Karpas-422 (cell line): ENCODE data around the gene B9D1. TPM values are rescaled to one million over a fixed set of nuclear protein-coding genes. Genes with fewer than 3 reads are reported as not detected.

Source experiments
- DNase-seq: peaks from one replicate; pipeline ENCODE4 v3.0.0-alpha.2; 2015
- H2AFZ ChIP-seq: fragments of 200-600 bp; sonication (generic); 2 replicates; pipeline ENCODE4 v1.6.1; 2014; ENCODE audit warnings: antibody characterized with exemption, low read length, mixed read lengths
- H3K27ac ChIP-seq: fragments of 200-600 bp; sonication (generic); 2 replicates; pipeline ENCODE4 v1.5.1; 2014; ENCODE audit warnings: mild to moderate bottlenecking, low read length, moderate library complexity
- H3K27me3 ChIP-seq: fragments of 200-600 bp; sonication (generic); 2 replicates; pipeline ENCODE4 v1.6.1; 2014; ENCODE audit warnings: low read length, mixed read lengths
- H3K36me3 ChIP-seq: fragments of 200-600 bp; sonication (generic); 2 replicates; pipeline ENCODE4 v1.6.1; 2014; ENCODE audit warnings: low read length, mixed read lengths; ENCODE audit not compliant: insufficient read depth
- H3K4me1 ChIP-seq: fragments of 200-600 bp; sonication (generic); 2 replicates; pipeline ENCODE4 v1.6.1; 2014; ENCODE audit warnings: mild to moderate bottlenecking, low read length, mixed read lengths
- H3K4me2 ChIP-seq: fragments of 200-600 bp; sonication (generic); 2 replicates; pipeline ENCODE4 v1.6.1; 2014; ENCODE audit warnings: low read length, low read depth, mild to moderate bottlenecking; ENCODE audit not compliant: poor library complexity, severe bottlenecking
- H3K4me3 ChIP-seq: fragments of 200-600 bp; sonication (generic); 2 replicates; pipeline ENCODE4 v1.5.1; 2014; ENCODE audit warnings: mild to moderate bottlenecking, antibody characterized with exemption, low read length, mixed read lengths
- H3K79me2 ChIP-seq: fragments of 200-600 bp; sonication (generic); 2 replicates; pipeline ENCODE4 v1.6.1; 2014; ENCODE audit warnings: mild to moderate bottlenecking, low read length, mixed read lengths
- H3K9ac ChIP-seq: fragments of 200-600 bp; sonication (generic); 2 replicates; pipeline ENCODE4 v1.6.0; 2014; ENCODE audit warnings: low read length
- H3K9me2 ChIP-seq: fragments of 200-600 bp; sonication (generic), shearing (Covaris generic); replicated peaks from 2 replicates; pipeline ENCODE4 v1.6.0; 2014; ENCODE audit warnings: mild to moderate bottlenecking, low read length, moderate library complexity; ENCODE audit not compliant: insufficient read depth
- H3K9me3 ChIP-seq: fragments of 300-700, 200-600 bp; sonication (generic); 2 replicates; pipeline ENCODE4 v1.6.1; 2014; ENCODE audit warnings: low read length, mixed read lengths
- H4K20me1 ChIP-seq: fragments of 200-600 bp; sonication (generic); 2 replicates; pipeline ENCODE4 v1.6.1; 2014; ENCODE audit warnings: mild to moderate bottlenecking, antibody characterized with exemption, low read length, low read depth; ENCODE audit not compliant: insufficient read depth
- total RNA-seq: library from RNA; depleted of rRNA; stranded (reverse); fragments of >200 nt; shearing (Covaris generic); gene quantifications from 2 replicates; pipeline ENCODE4 v1.2.3, GENCODE V29; 2014; ENCODE audit warnings: low replicate concordance

Gene B9D1
- total RNA-seq, 1 experiment from 2014 or later = 29.1 TPM

- Histone ChIP-seq H3K9me2 (no peaks in the 10 kb centered on the region), H4K20me1 (no peaks in the 10 kb centered on the region), H3K79me2 (no peaks in the 10 kb centered on the region), H3K4me1 (no peaks in the 10 kb centered on the region), H3K27me3 (no peaks in the 10 kb centered on the region), H2AFZ (no peak overlapping the region), H3K9me3 (no peaks in the 10 kb centered on the region), H3K9ac (no peak overlapping the region), H3K36me3 (no peaks in the 10 kb centered on the region), H3K4me3 (no peak overlapping the region), H3K27ac (no peak overlapping the region), H3K4me2 (no peak overlapping the region)
- no peak for DNase-seq
Observed at GRCh38 chr17:19392303-19392702, 29.8 kb upstream of the B9D1 start.

GRCh38 chr17:19391432-19391831 is 28.9 kb upstream of the B9D1 start:
- no peak for DNase-seq
- no peaks in the 10 kb centered on the region for H3K4me1 ChIP-seq

GRCh38 chr17:19390951-19391350 is 28.4 kb upstream of the B9D1 start:
- Histone ChIP-seq H4K20me1 (no peaks in the 10 kb centered on the region), H3K4me1 (no peaks in the 10 kb centered on the region), H3K9me3 (no peaks in the 10 kb centered on the region), H3K79me2 (no peaks in the 10 kb centered on the region), H3K9ac (no peak overlapping the region), H3K27ac (no peak overlapping the region), H3K4me2 (no peak overlapping the region), H3K4me3 (no peak overlapping the region), H3K9me2 (no peaks in the 10 kb centered on the region), H3K36me3 (no peaks in the 10 kb centered on the region), H3K27me3 (no peaks in the 10 kb centered on the region), H2AFZ (no peak overlapping the region)
- no peak for DNase-seq

More at GRCh38 chr17:19391432-19391831, 28.9 kb upstream of the B9D1 start:
- no peaks in the 10 kb centered on the region for H3K36me3 ChIP-seq
- no peak overlapping the region for H3K9ac ChIP-seq
- H3K9me3 ChIP-seq = no peaks in the 10 kb centered on the region
- H4K20me1 ChIP-seq = no peaks in the 10 kb centered on the region
- H3K27ac ChIP-seq = no peak overlapping the region
- H3K9me2 ChIP-seq = no peaks in the 10 kb centered on the region
- H3K27me3 ChIP-seq = no peaks in the 10 kb centered on the region
- no peak overlapping the region for H3K4me3 ChIP-seq
- no peak overlapping the region for H3K4me2 ChIP-seq
- no peaks in the 10 kb centered on the region for H3K79me2 ChIP-seq
- H2AFZ ChIP-seq = no peak overlapping the region

GRCh38 chr17:19388791-19389785 is 26.6 kb upstream of the B9D1 start:
- Histone ChIP-seq H3K9me3 (no peaks in the 10 kb centered on the region), H3K4me1 (no peaks in the 10 kb centered on the region), H3K79me2 (no peaks in the 10 kb centered on the region), H3K4me2 (no peak overlapping the region), H3K36me3 (no peaks in the 10 kb centered on the region), H3K4me3 (no peak overlapping the region), H4K20me1 (no peaks in the 10 kb centered on the region), H3K27me3 (no peaks in the 10 kb centered on the region), H3K27ac (no peak overlapping the region), H3K9me2 (no peaks in the 10 kb centered on the region), H2AFZ (no peak overlapping the region), H3K9ac (no peak overlapping the region)
- DNase-seq = no peak

- Histone ChIP-seq H2AFZ (no peak overlapping the region), H3K79me2 (no peaks in the 10 kb centered on the region), H3K27me3 (no peaks in the 10 kb centered on the region), H3K4me3 (no peak overlapping the region), H3K4me2 (no peak overlapping the region), H3K9me2 (no peaks in the 10 kb centered on the region), H3K27ac (no peak overlapping the region), H3K4me1 (no peaks in the 10 kb centered on the region), H3K36me3 (no peaks in the 10 kb centered on the region), H4K20me1 (no peaks in the 10 kb centered on the region), H3K9ac (no peak overlapping the region), H3K9me3 (no peaks in the 10 kb centered on the region)
- no peak for DNase-seq
Observed at GRCh38 chr17:19387921-19388521, 25.5 kb upstream of the B9D1 start.

GRCh38 chr17:19386974-19387920 is 24.7 kb upstream of the B9D1 start, which contains the start of gene MFAP4:
Gene MFAP4, minus strand, starts transcription at chr17:19387190. Its CDS starts 35 bp downstream, at chr17:19387155.
- Histone ChIP-seq H3K79me2 (no peaks in the 10 kb centered on the region), H3K4me2 (no peak within 1 kb of the TSS)
- DNase-seq = no peak

GRCh38 chr17:19386051-19386929 is 23.8 kb upstream of the B9D1 start:
- Histone ChIP-seq H4K20me1 (no peaks in the 10 kb centered on the region), H3K27me3 (no peaks in the 10 kb centered on the region)

More at GRCh38 chr17:19386974-19387920, 24.7 kb upstream of the B9D1 start, which contains the start of gene MFAP4:
- Histone ChIP-seq H3K9me2 (no peaks in the 10 kb centered on the region), H3K4me3 (no peak within 1 kb of the TSS), H3K9me3 (no peaks in the 10 kb centered on the region), H3K27me3 (no peaks in the 10 kb centered on the region), H3K27ac (no peak within 1 kb of the TSS), H3K9ac (no peak within 1 kb of the TSS), H3K4me1 (no peaks in the 10 kb centered on the region), H4K20me1 (no peaks in the 10 kb centered on the region), H3K36me3 (no peaks in the 10 kb centered on the region), H2AFZ (no peak within 1 kb of the TSS)

More at GRCh38 chr17:19386051-19386929, 23.8 kb upstream of the B9D1 start:
- no peak overlapping the region for H2AFZ ChIP-seq
- no peaks in the 10 kb centered on the region for H3K4me1 ChIP-seq
- H3K4me2 ChIP-seq = no peak overlapping the region
- no peak overlapping the region for H3K4me3 ChIP-seq
- H3K36me3 ChIP-seq = no peaks in the 10 kb centered on the region
- H3K9me2 ChIP-seq = no peaks in the 10 kb centered on the region
- no peak for DNase-seq
- H3K79me2 ChIP-seq = no peaks in the 10 kb centered on the region
- H3K27ac ChIP-seq = no peak overlapping the region
- H3K9ac ChIP-seq = no peak overlapping the region
- no peaks in the 10 kb centered on the region for H3K9me3 ChIP-seq
